HG02981 (cell line): ENCODE data around the gene F7.
"Not testable (repeated sequence)": the region's sequence is repeated elsewhere in the genome, so short reads cannot be mapped to it uniquely, and the experiment has no call there.

Experiments used
- ATAC-seq: cut with Tn5 transposase; IDR thresholded peaks from one replicate; pipeline ENCODE4 v1.9.1; 2021; ENCODE audit warnings: mild to moderate bottlenecking, moderate library complexity; ENCODE audit not compliant: unreplicated experiment

F7 gene

GRCh38 chr13:113070855-113071254, 34.7 kb upstream of the F7 start:
- no peak for ATAC-seq

GRCh38 chr13:113072376-113072775, 33.2 kb upstream of the F7 start:
- ATAC-seq, result no peak

GRCh38 chr13:113073942-113074341, 31.6 kb upstream of the F7 start:
- ATAC-seq, result no peak

GRCh38 chr13:113074401-113074800, 31.2 kb upstream of the F7 start:
- ATAC-seq, result no peak

- ATAC-seq, result no peak
Measured at GRCh38 chr13:113074876-113075275, 30.7 kb upstream of the F7 start.

- ATAC-seq, result no peak
Measured at GRCh38 chr13:113075711-113076110, 29.9 kb upstream of the F7 start.

GRCh38 chr13:113076681-113077401, 28.8 kb upstream of the F7 start:
- no peak for ATAC-seq

- ATAC-seq, result no peak
Measured at GRCh38 chr13:113077566-113077952, 28.0 kb upstream of the F7 start.

- ATAC-seq, result no peak
Measured at GRCh38 chr13:113077953-113078901, 27.4 kb upstream of the F7 start.

GRCh38 chr13:113078902-113079780, 26.4 kb upstream of the F7 start:
- ATAC-seq, result no peak

- not testable (repeated sequence) for ATAC-seq
Measured at GRCh38 chr13:113079781-113080080, 25.9 kb upstream of the F7 start.

GRCh38 chr13:113080361-113080831, 25.2 kb upstream of the F7 start:
- ATAC-seq, result no peak

GRCh38 chr13:113080901-113081521, 24.6 kb upstream of the F7 start:
- ATAC-seq, result no peak

- ATAC-seq, result no peak
Measured at GRCh38 chr13:113082198-113083021, 23.2 kb upstream of the F7 start.

GRCh38 chr13:113083022-113083373, 22.6 kb upstream of the F7 start:
- ATAC-seq, result no peak

GRCh38 chr13:113083402-113084061, 22.1 kb upstream of the F7 start:
- no peak for ATAC-seq

- ATAC-seq, result no peak
Measured at GRCh38 chr13:113084094-113084942, 21.3 kb upstream of the F7 start.

- no peak for ATAC-seq
Measured at GRCh38 chr13:113084943-113085540, 20.5 kb upstream of the F7 start.
